Renal cortex interstitium (tissue), 11 donors: ENCODE data around the gene CALHM6. TPM values are rescaled to one million over a fixed set of nuclear protein-coding genes. Genes with fewer than 3 reads are reported as not detected.

ENCODE experiments used
- DNase-seq, 11 donors: peaks; one replicate each; pipeline ENCODE4 v3.0.0-alpha.2; 2013; ENCODE audit warnings: low read depth in 9 of 11, low spot score in 4 of 11; ENCODE audit errors: extremely low read depth in 1 of 11
- polyA plus RNA-seq, 3 donors: library from polyadenylated mRNA; unstranded; fragments of 120-200 nt; gene quantifications; one replicate each; pipeline ENCODE4 v1.2.1, GENCODE V29; 2013; ENCODE audit not compliant: insufficient read length in 3 of 3

Gene CALHM6
- polyA plus RNA-seq, 3 donors, result 4.9 to 6.6 (median 5.7) TPM

GRCh38 chr6:116443105-116443504 is 18.1 kb upstream of the CALHM6 start:
- DNase-seq, result no peak

GRCh38 chr6:116444092-116444491 is 17.1 kb upstream of the CALHM6 start:
- DNase-seq, result no peak

GRCh38 chr6:116444575-116444974 is 16.6 kb upstream of the CALHM6 start:
- DNase-seq, result no peak

- DNase-seq, result no peak
Measured at GRCh38 chr6:116445102-116445501, 16.1 kb upstream of the CALHM6 start.

- no peak for DNase-seq
Measured at GRCh38 chr6:116446399-116446798, 14.8 kb upstream of the CALHM6 start.

GRCh38 chr6:116447052-116447451 is 14.1 kb upstream of the CALHM6 start:
- no peak for DNase-seq

- no peak for DNase-seq
Measured at GRCh38 chr6:116447496-116448011, 13.6 kb upstream of the CALHM6 start.

- no peak for DNase-seq
Measured at GRCh38 chr6:116449565-116449964, 11.6 kb upstream of the CALHM6 start.

GRCh38 chr6:116450185-116450710 is 10.9 kb upstream of the CALHM6 start:
- no peak for DNase-seq

GRCh38 chr6:116450769-116451740 is 10.1 kb upstream of the CALHM6 start:
- DNase-seq, result no peak

GRCh38 chr6:116451916-116452315 is 9.3 kb upstream of the CALHM6 start:
- DNase-seq, result no peak

GRCh38 chr6:116452531-116452930 is 8.6 kb upstream of the CALHM6 start:
- no peak for DNase-seq

- DNase-seq, result no peak
Measured at GRCh38 chr6:116456106-116456505, 5.1 kb upstream of the CALHM6 start.

- DNase-seq, result no peak
Measured at GRCh38 chr6:116456927-116457326, 4.2 kb upstream of the CALHM6 start.

GRCh38 chr6:116458264-116458663 is 2.9 kb upstream of the CALHM6 start:
- DNase-seq, result no peak

GRCh38 chr6:116459927-116460326 is 1.2 kb upstream of the CALHM6 start:
- no peak for DNase-seq

GRCh38 chr6:116461932-116462885 is 1.0 kb downstream of the CALHM6 start:
- peak in 10 of 11 donors; percentile 49 to 64 (median 58) for DNase-seq

- no peak for DNase-seq
Measured at GRCh38 chr6:116463301-116463700, 2.1 kb downstream of the CALHM6 start.

- DNase-seq, result no peak
Measured at GRCh38 chr6:116465246-116465645, 4.1 kb downstream of the CALHM6 start.
